H1 (cell line): ENCODE results near the gene GPHA2.

ENCODE experiments used
- CREB1 ChIP-seq: IDR thresholded peaks from 2 replicates; pipeline ENCODE4 v1.6.1; 2012; ENCODE audit warnings: inconsistent platforms
- EZH2 ChIP-seq: fragments of 200-600 bp; sonication (generic); IDR thresholded peaks from 2 replicates; pipeline ENCODE4 v1.7.1; 2012; ENCODE audit warnings: low read depth, mild to moderate bottlenecking, moderate library complexity, low read length, inconsistent platforms; ENCODE audit not compliant: severe bottlenecking
- FOSL1 ChIP-seq: IDR thresholded peaks from 2 replicates; pipeline ENCODE4 v1.6.1; 2011; ENCODE audit warnings: mild to moderate bottlenecking, low read depth, low read length, moderate library complexity; ENCODE audit not compliant: insufficient read depth
- JUND ChIP-seq: IDR thresholded peaks from 2 replicates; pipeline ENCODE4 v1.6.1; 2011; ENCODE audit warnings: mild to moderate bottlenecking, improper control_type of control experiment, low read length
- NRF1 ChIP-seq: IDR thresholded peaks from 2 replicates; pipeline ENCODE4 v1.6.1; 2011; ENCODE audit warnings: mild to moderate bottlenecking, low read depth, low read length, improper control_type of control experiment
- POLR2A ChIP-seq, 2 experiments: IDR thresholded peaks; 1 replicate in 1 of 2; 2 replicates in 1 of 2; pipeline ENCODE4 v1.6.1; 2011; ENCODE audit warnings: low read depth in 2 of 2, low read length in 2 of 2, mild to moderate bottlenecking in 2 of 2; ENCODE audit errors: control extremely low read depth in 1 of 2
- POLR2AphosphoS5 ChIP-seq: IDR thresholded peaks from 2 replicates; pipeline ENCODE4 v1.6.1; 2011; ENCODE audit warnings: low read depth, low read length
- RAD21 ChIP-seq, 2 experiments: IDR thresholded peaks in 1 of 2; conservative IDR thresholded peaks in 1 of 2; 2 replicates each; pipeline ENCODE4 v1.6.1; 2011; ENCODE audit warnings: low read depth in 2 of 2, low read length in 2 of 2, improper control_type of control experiment in 1 of 2, inconsistent platforms in 1 of 2, mild to moderate bottlenecking in 1 of 2, moderate library complexity in 1 of 2
- TCF12 ChIP-seq: IDR thresholded peaks from 2 replicates; pipeline ENCODE4 v1.6.1; 2011; ENCODE audit warnings: low read depth, mild to moderate bottlenecking, low read length
- TF ChIP-seq, protein P1 (sequence below), 3 experiments: IDR thresholded peaks; 1 replicate in 2 of 3; 2 replicates in 1 of 3; pipeline versions ENCODE4 v1.5.1 to v1.6.1; 2011; ENCODE audit warnings: low read length in 3 of 3, mild to moderate bottlenecking in 3 of 3, inconsistent platforms in 2 of 3, low read depth in 1 of 3, moderate library complexity in 1 of 3; ENCODE audit not compliant: insufficient read depth in 1 of 3; ENCODE audit errors: control extremely low read depth in 1 of 3
- TF ChIP-seq, protein P2 (sequence below): IDR thresholded peaks from 2 replicates; pipeline ENCODE4 v1.6.1; 2011; ENCODE audit warnings: low read length, improper control_type of control experiment

DNA sequence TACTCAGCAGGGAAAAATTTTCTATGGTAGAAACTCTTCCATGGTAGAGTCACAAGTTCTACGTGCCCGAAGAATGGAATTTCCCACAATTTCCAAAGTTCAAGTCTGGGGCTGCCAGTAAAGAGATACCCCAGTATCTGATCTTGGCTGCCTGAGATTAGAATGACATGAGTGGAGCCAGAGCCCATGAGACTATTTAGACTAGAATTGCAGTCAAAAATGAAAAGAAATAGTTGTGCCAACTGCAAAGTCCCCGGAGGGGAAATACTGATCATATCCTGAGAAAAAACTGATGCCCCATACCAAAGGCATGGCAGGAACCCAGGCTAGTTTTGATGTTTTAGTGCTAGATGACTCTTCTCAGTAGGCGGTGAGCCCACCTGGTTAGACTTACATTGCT, 25.0 kb upstream of the GPHA2 start:
- TF ChIP-seq, protein P1, sequence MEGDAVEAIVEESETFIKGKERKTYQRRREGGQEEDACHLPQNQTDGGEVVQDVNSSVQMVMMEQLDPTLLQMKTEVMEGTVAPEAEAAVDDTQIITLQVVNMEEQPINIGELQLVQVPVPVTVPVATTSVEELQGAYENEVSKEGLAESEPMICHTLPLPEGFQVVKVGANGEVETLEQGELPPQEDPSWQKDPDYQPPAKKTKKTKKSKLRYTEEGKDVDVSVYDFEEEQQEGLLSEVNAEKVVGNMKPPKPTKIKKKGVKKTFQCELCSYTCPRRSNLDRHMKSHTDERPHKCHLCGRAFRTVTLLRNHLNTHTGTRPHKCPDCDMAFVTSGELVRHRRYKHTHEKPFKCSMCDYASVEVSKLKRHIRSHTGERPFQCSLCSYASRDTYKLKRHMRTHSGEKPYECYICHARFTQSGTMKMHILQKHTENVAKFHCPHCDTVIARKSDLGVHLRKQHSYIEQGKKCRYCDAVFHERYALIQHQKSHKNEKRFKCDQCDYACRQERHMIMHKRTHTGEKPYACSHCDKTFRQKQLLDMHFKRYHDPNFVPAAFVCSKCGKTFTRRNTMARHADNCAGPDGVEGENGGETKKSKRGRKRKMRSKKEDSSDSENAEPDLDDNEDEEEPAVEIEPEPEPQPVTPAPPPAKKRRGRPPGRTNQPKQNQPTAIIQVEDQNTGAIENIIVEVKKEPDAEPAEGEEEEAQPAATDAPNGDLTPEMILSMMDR (IDR thresholded peaks at IDR 0.05; ENCODE audit: control extremely low read depth in 1 of 3, insufficient read depth in 1 of 3, low read depth in 1 of 3, low read length in 3 of 3) = no peak
- TF ChIP-seq FOSL1 = no peak
- no peak for TF ChIP-seq POLR2AphosphoS5
- TF ChIP-seq, protein P2, sequence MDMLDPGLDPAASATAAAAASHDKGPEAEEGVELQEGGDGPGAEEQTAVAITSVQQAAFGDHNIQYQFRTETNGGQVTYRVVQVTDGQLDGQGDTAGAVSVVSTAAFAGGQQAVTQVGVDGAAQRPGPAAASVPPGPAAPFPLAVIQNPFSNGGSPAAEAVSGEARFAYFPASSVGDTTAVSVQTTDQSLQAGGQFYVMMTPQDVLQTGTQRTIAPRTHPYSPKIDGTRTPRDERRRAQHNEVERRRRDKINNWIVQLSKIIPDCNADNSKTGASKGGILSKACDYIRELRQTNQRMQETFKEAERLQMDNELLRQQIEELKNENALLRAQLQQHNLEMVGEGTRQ = no peak
- TF ChIP-seq CREB1 = no peak
- TF ChIP-seq EZH2 = no peak
- no peak for TF ChIP-seq NRF1
- no peak for TF ChIP-seq TCF12
- TF ChIP-seq POLR2A (IDR thresholded peaks at IDR 0.05; ENCODE audit: control extremely low read depth in 1 of 2, low read depth in 2 of 2, low read length in 2 of 2) = no peak
- TF ChIP-seq JUND = no peak
- no peak for TF ChIP-seq RAD21 (IDR thresholded peaks at IDR 0.05 in 1 of 2, conservative IDR thresholded peaks at IDR 0.05 in 1 of 2; ENCODE audit: low read depth in 2 of 2, low read length in 2 of 2)
